Stimulated activated CD4-positive, alpha-beta T cell treated with anti-CD3 and anti-CD28 coated beads, Interleukin-15, amount 100 ng/mL, for 48 hours (primary cell): ENCODE measurements around the gene DCAKD.

Experiments
- DNase-seq, 2 donors: peaks; one replicate each; pipeline ENCODE4 v3.0.0-alpha.2; 2020; ENCODE audit warnings: low read depth in 2 of 2

Gene DCAKD

DNA sequence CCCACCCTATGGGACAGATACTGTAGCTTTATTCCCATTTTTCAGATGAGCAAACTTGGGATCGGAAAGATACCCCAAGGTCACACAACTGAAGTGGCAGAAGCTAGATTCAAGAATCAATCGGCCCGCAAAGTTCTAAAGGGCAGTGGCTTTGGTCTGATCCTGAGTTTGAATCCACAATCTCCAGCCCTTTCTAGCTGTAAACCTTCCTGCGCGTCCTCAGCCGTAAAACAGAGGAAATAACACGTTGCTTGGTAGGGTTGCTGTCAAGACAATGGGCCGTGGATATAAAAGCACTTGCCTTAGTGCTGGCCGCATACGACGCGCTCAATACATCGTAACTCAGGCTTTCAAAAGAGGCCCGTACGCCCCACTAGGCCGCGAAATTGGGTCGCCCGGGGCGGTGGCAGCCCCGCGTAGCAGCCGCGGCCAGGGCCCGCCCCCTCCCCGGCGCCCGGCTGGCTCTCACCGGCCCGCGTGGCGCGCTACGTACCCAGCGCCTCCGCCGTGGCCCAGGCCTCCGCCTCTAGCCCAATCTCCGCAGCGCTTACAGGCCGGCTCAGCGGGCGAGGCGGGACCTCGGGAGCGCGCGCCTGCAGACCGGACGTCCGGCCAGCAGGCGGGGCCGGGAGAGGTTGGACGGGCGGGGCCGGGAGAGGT lies at the start of gene DCAKD:
Gene DCAKD (minus strand): TSS at position 573 of the 660 bp plus-strand sequence. CDS start 16,747 bp downstream, outside the sequence.
- peak; percentile 87 to 90 for DNase-seq

GRCh38 chr17:45098869-45099616 lies 47.6 kb upstream of the DCAKD start:
- peak; percentile 43 to 71 for DNase-seq

GRCh38 chr17:45098081-45098868 lies 46.8 kb upstream of the DCAKD start:
- DNase-seq: no peak

DNA sequence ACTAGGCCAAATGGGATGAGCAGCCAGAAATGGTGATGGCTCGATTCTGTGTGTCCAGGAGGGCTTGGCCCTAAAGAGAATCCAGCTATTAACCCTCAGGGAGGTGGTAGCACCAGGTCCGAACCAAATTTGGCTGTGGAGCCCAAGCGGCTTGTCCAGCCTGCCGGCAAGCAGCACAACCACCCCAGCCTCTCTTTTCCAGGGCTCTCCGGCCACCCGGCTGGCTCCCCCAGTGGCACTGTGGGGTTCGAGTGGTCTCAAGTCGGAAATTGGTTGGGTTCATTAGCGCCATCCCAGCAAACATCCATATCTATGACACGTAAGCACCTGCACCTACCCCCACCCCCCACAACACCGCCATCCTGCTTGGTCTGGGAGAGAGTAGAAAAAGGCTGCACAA lies 45.5 kb upstream of the DCAKD start:
- DNase-seq: no peak

GRCh38 chr17:45096141-45096540 lies 44.7 kb upstream of the DCAKD start:
- DNase-seq: no peak

- no peak for DNase-seq
These were observed 42.1 kb upstream of the DCAKD start for GRCh38 chr17:45093444-45094110.

GRCh38 chr17:45092911-45093430 lies 41.5 kb upstream of the DCAKD start:
- no peak for DNase-seq

GRCh38 chr17:45091778-45092425 lies 40.5 kb upstream of the DCAKD start:
- DNase-seq: no peak

- no peak for DNase-seq
These were observed 39.3 kb upstream of the DCAKD start for GRCh38 chr17:45090711-45091110.

- DNase-seq: no peak
These were observed 37.3 kb upstream of the DCAKD start for GRCh38 chr17:45088741-45089140.

DNA sequence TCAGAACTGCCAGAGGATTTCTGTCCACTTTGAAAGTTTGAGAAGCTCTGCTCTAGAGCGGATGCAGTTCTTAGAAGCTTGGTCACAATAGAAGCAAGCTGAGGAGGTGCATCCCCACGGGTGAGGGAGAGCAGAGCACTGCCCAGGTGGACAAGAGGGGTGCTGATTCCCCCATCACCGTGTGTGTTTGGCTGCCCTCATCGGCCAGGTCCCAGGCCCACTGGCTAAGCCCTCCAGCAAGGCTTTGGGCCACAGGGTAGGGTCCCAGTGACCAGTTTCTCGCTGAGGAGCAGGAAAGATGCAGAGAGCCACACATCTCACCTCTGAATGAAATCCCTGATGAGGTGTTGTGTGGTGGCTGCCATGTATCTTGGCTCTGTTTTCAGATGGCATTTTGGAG lies 36.5 kb upstream of the DCAKD start:
- DNase-seq: no peak

- DNase-seq: no peak
These were observed 36.1 kb upstream of the DCAKD start for GRCh38 chr17:45087504-45087975.

DNA sequence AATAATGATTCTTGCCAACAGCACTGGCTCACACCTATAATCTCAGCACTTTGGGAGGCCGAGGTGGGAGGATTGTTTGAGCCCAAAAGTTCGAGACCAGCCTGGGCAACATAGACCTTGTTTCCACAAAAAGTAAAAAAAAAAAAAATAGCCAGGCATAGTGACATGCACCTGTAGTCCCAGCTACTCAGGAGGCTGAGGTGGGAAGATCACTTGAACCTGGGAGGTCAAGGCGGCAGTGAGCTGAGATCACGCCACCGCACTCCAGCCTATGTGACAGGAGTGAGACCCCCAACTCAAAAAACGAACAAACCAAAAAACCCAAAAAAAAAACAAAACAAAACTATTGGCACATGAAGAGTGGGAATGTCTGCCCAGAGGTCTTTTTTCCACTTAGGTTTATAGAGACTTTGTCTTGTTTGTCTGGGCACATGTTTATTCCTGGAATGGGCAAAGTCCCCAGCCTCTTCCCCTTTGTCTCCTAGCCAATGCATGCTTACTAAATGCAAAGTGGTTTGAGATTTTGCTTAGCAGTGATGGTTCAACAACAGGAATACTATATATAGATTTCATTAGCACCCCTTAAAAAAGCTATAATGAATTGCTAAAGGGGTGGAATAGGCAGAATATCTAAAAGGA lies 35.6 kb upstream of the DCAKD start:
- DNase-seq: no peak

DNA sequence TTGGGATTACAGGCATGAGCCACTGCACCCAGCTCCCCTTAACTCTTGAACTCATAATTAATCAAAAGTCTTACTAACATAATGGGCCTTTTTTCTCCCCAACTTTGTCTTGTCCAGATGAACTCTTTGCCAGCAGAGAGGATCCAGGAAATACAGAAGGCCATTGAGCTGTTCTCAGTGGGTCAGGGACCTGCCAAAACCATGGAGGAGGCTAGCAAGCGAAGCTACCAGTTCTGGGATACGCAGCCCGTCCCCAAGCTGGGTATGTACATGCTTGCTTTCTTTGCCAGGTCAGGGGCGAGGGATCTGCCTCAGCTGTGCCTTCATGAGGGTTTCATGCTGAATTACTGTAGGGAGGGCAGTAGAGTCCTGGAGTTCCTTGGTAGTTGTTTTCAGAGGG lies 35.0 kb upstream of the DCAKD start:
- DNase-seq: no peak

- no peak for DNase-seq
These were observed 29.7 kb upstream of the DCAKD start for GRCh38 chr17:45081047-45081703.

- no peak for DNase-seq
These were observed 26.2 kb upstream of the DCAKD start for GRCh38 chr17:45077643-45078042.

GRCh38 chr17:45073414-45074070 lies 22.1 kb upstream of the DCAKD start:
- no peak for DNase-seq

DNA sequence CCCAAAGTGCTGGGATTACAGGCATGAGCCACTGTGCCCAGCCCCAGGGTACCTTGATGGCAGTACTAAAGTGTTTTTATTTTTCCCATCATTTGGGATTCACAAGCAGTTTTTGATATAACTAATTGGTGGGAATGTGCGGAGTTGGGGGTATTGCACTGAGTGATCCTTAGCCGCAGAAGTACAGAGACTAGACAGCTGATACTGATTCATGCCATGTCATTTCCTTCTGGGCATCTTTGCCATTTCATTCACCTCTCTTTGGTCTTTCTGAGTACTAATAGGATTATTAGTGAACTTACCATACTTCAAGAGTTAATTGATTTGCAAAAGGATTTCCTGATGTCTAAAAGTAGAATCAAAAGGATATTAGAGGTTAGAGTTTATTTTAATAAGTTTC lies 19.4 kb upstream of the DCAKD start:
- DNase-seq: no peak

GRCh38 chr17:45070001-45070400 lies 18.6 kb upstream of the DCAKD start:
- DNase-seq: no peak

- no peak for DNase-seq
These were observed 16.2 kb upstream of the DCAKD start for GRCh38 chr17:45067637-45068036.
